Stimulated activated CD8-positive, alpha-beta memory T cell treated with anti-CD3 and anti-CD28 coated beads, Interleukin-12 subunit alpha, Interleukin-12 subunit beta, amount 100 ng/mL, for 1 hour (primary cell): ENCODE results near the gene LGSN.
"Not testable (repeated sequence)": the region's sequence is repeated elsewhere in the genome, so short reads cannot be mapped to it uniquely, and the experiment has no call there.

Experiments
- DNase-seq: peaks from one replicate; pipeline ENCODE4 v3.0.0-alpha.2; 2020; ENCODE audit warnings: low read depth

LGSN gene

GRCh38 chr6:63306420-63306819, 13.4 kb downstream of the LGSN start:
- no peak for DNase-seq

- DNase-seq: no peak
These were observed 14.5 kb downstream of the LGSN start for GRCh38 chr6:63305277-63305676.

- DNase-seq: no peak
These were observed 16.3 kb downstream of the LGSN start for GRCh38 chr6:63303476-63303875.

- DNase-seq: no peak
These were observed 20.1 kb downstream of the LGSN start for GRCh38 chr6:63299667-63300066.

- DNase-seq: no peak
These were observed 24.1 kb downstream of the LGSN start for GRCh38 chr6:63295553-63296194.

GRCh38 chr6:63290492-63291058, 29.2 kb downstream of the LGSN start:
- no peak for DNase-seq

GRCh38 chr6:63289269-63289872, 30.4 kb downstream of the LGSN start:
- DNase-seq: no peak

GRCh38 chr6:63280639-63281180, 39.1 kb downstream of the LGSN start:
- DNase-seq: no peak

GRCh38 chr6:63278916-63279315, 40.9 kb downstream of the LGSN start:
- DNase-seq: no peak

GRCh38 chr6:63275953-63276352, 43.8 kb downstream of the LGSN start:
- no peak for DNase-seq

- DNase-seq: not testable (repeated sequence)
These were observed 44.9 kb downstream of the LGSN start for GRCh38 chr6:63274795-63275430.

GRCh38 chr6:63272397-63272796, 47.4 kb downstream of the LGSN start:
- no peak for DNase-seq

- DNase-seq: no peak
These were observed 50.3 kb downstream of the LGSN start for GRCh38 chr6:63269470-63269869.

- DNase-seq: no peak
These were observed 51.2 kb downstream of the LGSN start for GRCh38 chr6:63268574-63268973.

- no peak for DNase-seq
These were observed 52.0 kb downstream of the LGSN start for GRCh38 chr6:63267828-63268227.

- no peak for DNase-seq
These were observed 52.7 kb downstream of the LGSN start for GRCh38 chr6:63267046-63267445.

- no peak for DNase-seq
These were observed 56.3 kb downstream of the LGSN start for GRCh38 chr6:63263444-63263843.

- DNase-seq: no peak
These were observed 58.0 kb downstream of the LGSN start for GRCh38 chr6:63261820-63262219.

- DNase-seq: no peak
These were observed 60.6 kb downstream of the LGSN start for GRCh38 chr6:63259153-63259552.

- DNase-seq: no peak
These were observed 69.8 kb downstream of the LGSN start for GRCh38 chr6:63249875-63250482.

GRCh38 chr6:63246581-63246980, 73.2 kb downstream of the LGSN start:
- no peak for DNase-seq

- DNase-seq: no peak
These were observed 73.9 kb downstream of the LGSN start for GRCh38 chr6:63245909-63246308.

- DNase-seq: no peak
These were observed 74.4 kb downstream of the LGSN start for GRCh38 chr6:63245420-63245819.
